SH-SY5Y (cell line): ENCODE data around the gene BOK.

ENCODE experiments used
- GATA2 ChIP-seq: IDR thresholded peaks from 2 replicates; pipeline ENCODE4 v1.6.1; 2011; ENCODE audit warnings: mild to moderate bottlenecking, low read depth, low read length
- GATA3 ChIP-seq: IDR thresholded peaks from 2 replicates; pipeline ENCODE4 v1.6.1; 2011; ENCODE audit warnings: low read depth, mild to moderate bottlenecking, low read length, moderate library complexity

DNA sequence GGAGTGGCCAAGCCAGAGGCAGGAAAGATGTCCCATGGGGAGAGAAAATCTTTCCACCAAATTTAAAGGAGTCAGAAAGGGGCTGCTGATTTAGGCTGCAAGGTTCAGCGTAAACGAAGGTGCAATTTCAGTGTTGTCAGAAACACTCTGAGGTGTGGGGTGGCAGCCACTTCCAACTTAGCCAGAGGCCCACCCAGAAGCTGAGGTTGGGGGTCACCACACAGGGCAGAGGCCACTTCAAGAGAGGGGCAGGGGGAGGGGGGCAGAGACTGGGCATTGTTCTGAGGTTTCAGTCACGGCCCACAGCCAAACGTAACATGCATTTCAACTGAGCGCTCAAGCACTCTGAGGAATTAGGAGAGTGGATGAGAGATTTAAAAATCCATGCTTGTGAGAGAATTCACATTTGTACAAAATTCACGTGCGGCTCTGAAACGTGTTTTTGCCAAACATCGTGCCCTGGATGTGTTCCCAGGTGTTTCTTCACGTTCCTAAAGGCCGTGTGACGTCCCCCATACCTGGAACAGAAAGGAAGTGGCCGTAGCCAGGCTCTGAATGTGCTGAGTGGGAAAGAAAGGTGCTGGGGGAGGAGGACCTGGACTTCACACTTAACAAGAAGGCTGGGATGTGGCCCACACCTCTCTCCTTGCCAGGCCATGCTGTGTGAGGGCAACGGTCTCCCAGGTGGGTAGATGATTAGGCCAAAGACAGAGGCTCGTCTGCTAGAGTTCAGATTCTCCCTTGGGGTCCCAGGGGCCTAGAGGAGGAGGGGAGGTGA, 19.5 kb upstream of the BOK start:
- TF ChIP-seq GATA3 (no peak), GATA2 (no peak)
